8988T (cell line): ENCODE measurements around the gene CCDC182.

ENCODE experiments used
- DNase-seq: peaks from one replicate; pipeline ENCODE4 v3.0.0; 2011

The CCDC182 gene

DNA sequence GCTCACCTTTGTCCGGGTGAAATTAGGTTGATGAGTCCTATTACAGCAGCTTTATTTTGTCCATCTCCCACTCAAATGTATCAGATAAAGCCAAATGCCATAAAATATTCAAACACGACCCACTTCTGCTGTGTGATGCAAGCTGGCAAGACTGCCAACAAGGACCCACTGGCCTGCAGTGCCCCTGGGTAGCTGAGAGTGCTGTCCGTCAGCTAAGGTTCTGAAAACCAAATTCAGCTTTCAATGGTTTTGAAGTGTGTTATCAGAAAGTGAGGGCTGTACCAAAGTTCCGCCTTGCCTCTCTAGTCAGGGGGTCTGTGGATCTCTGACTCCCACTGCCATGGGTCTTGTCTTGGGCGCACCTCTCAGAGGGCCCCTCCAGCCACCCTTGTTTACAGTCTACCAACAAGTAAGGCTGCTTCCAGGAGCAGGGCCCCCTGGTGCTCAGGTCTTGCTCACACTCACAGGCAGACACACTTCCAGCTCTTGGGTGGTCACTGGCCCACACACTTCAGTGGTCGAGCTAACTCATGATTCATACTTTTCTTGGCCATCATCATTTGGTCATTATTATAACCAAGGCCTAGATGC, 10.5 kb upstream of the CCDC182 start:
- no peak for DNase-seq

DNA sequence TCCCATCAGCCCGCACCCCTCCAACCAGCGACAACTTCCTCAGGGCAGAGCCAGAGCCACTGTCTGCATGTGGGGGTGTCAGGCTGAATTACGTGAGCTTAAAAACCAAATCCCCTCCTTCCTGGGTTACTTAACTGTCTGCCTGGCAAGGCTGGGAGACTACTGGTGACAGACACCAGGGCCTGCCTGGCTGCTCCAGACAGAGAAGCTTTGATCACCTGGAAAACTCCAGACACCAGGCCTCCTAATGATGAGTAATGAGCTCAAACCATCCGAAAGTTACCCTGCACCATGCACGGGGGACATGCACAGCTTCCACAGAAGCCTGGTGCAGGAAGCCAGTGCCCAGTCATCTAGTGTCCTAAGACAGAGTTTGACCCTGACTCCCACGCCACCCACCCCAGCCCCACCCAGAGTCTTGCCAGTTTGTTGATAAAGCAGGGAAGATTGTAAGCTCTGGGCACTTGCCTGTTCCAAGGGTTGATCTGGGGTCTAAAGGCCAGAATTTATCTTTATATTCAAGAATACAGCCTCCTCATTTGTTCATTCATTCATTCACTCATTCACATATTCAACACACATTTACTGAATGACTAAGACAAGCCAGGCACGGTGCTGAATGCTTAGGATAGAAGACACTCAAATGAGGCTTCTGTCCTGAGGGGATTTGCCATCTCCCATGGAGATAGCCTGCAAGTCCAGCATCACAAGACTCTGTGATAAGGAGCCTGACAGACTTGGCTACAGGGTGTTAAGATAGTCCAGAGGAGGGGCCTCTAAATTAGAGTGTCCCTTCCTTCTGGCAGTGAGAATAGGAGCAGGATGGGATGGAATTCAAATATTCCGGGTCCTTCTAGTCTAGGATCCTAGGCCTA, 7.2 kb upstream of the CCDC182 start:
- DNase-seq = no peak

DNA sequence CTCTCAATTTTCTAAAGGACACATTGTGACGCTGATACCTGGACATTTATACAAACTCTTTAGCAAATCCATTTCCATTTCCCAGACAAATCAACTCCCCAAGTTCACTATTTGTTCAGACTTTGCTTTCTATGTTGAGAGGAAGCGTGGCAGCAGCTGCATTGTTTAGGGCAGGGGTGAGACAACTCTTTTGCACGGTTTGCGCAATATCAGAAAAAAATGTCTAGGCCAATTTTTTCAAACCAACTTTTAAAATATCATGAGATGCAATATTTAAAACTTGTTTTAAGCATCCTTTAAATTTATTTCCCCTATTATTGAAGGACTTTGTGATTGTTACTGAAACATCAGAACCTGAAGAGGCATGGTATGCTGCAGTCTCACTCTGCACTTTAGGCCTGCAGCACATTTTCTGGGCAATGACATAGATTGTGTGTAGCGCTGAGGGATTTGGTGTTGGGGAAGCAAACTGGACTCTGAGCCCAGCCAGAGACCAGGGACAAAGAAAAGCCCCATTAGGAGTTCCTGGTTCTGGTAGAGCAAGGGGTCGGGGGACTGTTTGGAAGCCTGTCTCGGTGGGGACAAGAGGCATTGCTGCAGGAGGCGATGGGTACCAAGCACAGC, 6.4 kb upstream of the CCDC182 start:
- DNase-seq = no peak

DNA sequence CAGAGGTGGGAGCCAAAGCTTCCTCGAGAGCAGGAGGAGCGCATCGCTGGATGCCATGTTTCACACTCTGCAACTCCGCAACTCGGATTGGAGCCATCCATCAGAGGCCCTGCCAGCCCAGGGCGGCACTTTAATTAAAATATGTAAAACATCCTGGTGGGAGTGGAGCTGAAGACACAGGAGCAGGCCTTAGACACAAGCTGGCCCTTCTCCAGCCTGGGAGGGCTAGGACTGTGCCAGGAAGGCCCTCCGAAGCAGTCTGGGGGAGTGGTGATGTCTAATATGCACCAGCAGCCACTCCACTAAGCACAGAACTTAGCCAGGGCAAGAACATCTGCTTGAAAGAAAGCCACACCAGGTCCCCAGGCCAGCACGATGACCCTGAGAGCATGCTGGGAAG, 5.8 kb upstream of the CCDC182 start:
- DNase-seq = no peak

DNA sequence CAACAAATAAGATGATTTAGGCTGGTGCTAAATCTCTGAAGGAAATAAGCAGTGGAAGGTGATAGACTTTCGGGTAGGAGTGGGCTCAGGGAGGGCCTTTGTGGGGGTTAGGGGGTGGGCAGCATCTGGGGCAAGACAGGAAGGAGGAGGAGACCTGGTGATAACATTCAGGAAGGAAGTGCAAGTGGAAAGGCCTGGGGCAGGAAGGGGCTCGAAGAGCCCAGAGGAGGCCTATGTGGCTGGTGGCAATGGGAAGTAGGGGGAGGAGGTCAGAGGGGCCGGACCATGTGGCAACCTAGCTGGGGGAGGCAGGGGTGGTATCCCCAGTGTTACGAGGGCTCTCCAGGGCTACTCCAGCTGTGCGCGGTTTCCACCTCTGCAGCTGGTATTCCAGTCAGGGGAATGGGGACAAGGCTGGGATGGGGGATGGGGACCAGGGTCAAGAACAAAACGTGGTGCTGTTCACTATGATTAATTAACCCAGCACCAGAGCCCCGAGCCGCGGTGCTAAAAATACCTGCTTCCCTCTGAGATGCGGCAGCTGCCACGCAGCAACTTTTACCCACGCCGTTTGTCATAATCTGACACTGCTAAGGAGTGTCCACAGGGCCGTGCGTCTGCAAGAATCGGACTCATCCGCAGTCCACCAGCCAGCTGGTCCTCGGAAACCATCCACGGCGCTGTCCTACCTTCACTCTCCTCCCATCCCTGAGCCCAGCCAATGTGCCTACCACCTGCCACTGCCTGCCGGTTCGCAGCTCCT, 5.2 kb upstream of the CCDC182 start:
- DNase-seq = no peak

DNA sequence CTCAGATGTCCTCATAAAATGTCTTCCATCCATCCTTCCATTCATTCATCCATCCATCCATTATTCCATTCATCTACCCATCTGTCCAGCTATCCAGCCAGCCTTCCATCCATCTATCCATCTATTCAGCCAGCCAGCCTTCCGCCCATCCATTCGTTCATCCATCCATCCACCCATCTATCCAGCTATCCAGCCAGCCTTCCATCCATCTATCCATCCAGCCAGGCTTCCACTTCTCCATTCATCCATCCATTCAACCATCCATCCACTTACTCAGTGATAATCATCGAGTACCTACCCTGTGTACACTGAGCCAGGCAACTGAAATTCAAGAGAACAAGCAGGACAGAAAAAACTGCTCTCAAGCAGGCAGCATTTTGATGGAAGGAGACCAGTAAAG, 4.6 kb upstream of the CCDC182 start:
- no peak for DNase-seq

DNA sequence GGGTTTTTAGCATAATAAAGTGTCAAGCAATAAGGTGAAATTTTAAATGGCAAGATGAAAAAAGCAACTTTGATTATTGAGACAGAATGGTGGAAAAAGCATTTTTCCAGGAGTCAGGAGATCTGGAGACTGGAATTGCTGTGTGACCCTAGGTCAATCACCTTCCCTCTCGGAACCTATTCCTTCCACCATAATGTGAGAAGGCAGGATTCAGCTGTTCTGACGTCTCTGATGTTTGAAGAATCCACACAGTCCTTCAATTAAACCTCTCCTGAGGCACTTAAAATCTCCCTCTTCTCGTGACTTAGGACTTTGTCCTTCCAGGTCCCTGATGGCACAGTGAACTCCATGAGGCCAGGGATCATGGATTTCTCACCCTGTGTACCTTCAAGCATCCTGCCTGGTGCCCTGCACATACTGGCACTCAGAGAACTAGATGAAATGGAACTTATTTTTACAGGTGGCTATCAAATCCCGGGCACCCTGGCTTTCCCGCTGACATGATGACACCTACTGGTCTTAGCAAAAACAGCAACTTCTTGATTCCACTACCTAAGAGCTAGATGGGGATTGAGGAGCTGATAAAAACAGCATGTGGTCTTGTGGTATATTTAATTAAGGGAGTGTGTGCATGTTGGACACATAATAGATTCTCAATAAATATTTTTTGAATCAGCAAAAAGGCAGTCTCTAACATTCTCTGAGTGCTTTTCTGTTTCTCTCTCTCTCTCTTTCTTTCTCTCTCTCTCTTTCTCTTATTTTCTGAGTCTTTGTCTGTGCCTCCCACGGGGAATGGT, 2.3 kb upstream of the CCDC182 start:
- DNase-seq = peak; percentile 32

DNA sequence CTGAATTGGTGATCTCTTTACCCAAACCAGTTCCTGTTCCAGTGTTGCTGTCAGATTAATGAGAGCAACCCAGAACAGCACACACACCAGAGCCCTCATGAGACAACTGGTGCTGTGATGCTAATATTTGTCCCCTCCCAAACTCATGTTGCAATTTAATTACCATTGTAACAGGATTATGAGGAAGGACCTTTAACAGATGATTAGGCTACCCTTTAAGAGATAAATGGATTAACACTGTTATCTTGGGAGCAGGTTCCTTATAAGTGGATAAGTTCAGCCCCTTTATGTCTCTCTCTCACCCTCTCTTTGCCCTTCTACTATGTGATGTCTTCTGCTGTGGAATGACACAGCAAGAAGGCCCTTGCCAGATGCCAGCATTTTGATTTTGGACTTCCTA, 1.1 kb upstream of the CCDC182 start:
- no peak for DNase-seq

DNA sequence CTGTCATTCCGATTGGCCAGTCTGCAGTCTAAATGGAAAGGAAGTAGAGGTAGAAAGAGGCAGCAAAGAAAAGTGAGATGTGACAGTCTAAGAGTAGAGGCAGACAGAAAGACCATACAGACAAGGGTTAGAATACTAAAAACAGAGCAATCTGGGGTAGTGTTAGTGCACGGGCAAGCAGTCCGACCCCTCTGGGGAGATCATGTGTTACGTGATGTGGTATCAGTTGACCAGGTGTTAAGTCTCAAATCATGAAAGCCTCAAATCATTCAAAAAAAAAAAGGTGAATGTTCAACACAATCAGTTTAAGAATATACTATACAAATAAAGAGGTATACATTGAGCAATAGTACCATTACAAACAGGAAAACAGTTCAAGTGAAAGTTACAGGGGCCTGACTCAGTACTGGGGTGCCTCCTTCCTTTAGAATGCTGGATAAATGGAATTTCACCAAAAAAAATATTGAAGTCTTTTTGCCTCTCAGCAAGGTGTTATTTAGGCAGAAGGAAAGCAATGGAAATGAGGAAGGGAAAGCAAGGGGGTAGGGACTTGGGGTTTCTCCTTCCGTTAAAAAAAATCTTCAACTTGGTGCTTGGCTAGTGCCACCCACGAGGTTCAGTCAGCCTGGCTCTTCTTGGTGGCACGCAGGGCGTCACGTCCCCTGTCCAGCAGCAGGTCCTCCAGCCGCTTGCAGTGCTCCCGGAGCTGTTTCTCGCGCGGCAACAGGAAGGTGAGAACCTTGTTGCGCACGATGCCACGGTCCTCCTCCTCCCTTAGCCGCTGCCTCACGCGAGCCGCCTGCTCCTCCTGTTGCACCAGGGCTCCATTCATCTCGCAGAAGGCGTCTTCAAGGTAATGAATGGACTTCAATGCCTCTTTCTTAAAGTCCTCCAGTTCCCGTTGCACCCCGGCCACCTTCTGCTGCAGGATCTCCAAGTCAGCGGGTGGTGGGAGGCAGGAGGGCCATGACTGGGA, 616 bp downstream of the CCDC182 start:
- DNase-seq = no peak

DNA sequence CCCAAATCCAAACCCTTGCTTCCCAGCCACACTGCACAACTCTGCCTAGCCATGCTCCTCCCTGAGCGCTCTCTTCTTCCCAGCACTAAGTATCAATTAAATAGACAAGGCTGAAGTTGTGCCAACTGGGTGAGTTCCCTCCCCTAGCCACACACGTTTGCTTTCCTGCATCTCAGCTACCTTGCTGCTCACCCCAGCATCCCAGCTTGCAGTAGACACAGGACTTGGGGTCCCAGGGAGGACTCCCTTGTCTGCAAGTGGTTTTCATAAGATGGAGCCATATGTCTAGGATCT, 4.9 kb downstream of the CCDC182 start:
- no peak for DNase-seq

DNA sequence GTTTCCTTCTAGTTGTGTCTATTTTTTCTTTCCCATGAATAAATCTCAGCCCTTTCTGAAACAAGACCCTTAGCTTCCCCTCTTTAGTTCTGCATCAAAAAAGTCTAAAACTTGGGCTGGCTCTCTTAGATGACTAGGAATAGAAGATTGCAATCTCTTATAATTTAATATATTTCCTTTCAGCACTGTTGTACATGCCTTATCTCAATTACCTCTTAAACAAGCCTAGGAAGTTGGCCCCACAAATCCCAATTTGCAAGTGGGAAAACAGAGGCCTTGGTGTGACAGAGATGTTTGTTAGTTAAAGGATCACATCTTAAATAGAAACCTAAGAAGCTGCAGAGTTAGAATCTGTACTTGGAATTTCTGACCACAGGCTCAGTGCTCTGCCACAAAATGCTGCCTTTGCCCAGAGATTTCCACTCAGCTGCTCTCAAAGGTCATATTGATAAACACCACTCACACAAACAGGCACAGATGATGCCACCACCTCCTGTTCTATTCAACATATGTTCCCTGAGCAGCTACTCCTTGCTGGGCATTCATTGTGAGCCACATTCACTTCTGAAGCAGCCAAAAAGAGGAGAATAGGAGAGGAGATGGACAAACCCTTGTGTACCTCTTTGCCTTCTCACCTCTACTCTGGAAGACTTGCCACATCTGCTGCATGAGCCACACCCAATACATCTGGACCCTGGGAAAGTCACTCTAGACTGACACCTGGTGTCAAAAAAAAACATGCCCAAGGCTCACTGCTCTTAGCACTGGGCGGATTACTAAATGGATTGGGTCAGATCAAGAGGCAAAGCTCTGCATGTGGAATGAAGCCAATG, 5.5 kb downstream of the CCDC182 start:
- no peak for DNase-seq

DNA sequence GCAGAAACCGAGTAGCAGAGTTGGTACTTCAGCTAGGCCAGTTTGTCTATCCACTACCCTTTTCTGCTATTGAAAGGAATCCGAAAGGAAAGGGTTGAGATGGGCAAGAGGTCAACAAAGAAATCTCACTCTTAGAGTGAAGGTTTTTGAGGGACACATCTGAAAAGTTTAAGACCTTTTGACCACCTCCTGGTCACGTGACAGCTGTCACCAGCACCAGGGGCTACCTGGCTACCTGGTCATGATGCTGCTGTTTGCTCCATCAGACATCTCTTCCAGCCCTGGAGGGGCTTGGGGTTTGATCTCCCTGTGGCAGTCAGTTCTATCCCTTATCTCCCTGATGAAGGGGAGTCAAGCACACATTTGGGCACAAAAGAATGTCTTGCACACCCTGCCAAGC, 7.6 kb downstream of the CCDC182 start:
- no peak for DNase-seq

DNA sequence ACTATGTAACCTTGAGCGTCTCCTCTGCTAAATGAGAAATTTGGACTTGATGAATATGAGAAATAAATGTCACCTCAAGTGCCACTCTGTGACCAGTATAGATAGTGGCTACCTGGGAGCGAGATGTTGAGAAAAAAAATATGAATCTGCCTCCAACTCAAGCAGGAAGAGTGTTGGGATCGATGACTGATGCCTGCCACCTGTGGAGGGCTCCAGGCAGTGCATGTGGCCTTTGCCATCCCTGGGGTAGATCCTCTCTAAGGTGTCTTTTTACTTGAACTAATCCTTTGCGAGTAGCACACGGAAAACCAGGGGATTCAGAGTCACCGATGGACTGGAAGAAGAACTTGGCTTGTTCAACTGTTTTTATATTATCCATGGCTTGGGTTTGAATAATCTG, 9.4 kb downstream of the CCDC182 start:
- peak; percentile 34 for DNase-seq

DNA sequence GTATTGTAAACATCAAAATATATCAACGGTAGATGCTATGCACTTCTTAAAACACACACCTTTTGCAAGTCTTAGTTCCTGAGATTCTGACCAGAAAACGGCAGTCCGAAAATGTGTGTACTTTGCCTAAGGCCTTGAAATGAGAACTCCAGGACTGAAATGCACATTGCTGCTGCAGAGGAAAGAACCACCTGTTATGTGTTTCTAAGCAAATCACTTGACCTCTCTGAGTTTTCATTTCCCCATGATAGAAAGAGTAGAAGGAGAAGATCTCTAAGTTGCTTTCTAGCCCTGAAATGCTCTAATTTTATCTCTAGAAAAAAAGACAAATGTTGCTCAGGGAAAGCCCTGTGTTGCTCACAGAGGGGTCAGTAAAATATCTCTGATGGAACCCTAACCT, 9.9 kb downstream of the CCDC182 start:
- DNase-seq = no peak

DNA sequence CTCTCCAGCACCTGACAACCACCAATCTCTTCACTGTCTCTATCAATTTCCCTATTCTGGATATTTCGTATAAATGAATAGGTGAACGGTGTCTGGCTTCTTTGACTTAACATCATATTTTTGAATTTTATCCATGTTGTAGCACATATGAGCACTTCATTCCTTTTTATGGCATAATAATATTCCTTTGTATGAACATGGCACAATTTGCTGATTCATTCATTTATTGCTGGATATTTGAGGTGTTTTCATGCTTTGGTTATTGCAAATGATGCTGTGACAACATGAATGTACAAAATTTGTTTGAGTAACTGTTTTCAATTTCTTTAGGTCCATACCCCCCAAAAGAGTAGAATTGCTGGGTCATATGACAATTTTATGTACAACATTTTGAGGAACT, 12.0 kb downstream of the CCDC182 start:
- DNase-seq = no peak

DNA sequence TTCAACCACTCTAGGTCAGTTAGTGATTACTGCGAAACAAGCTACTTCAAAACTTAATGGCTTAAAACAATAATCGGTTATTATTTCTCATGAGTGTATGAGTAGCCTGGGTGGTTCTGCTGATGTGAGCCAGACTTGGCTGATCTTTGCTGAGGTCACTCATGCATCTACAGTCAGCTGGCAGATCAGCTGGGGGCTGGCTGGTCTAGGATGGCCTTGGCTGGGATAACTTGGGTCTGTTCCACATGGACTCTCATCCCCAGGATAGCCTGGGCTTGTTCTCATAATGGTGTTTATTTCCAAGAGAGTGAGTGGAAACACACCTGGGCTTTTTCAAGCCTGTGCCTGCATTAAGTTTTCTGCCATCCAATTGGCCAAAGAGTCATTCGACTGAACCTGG, 13.0 kb downstream of the CCDC182 start:
- DNase-seq = no peak

DNA sequence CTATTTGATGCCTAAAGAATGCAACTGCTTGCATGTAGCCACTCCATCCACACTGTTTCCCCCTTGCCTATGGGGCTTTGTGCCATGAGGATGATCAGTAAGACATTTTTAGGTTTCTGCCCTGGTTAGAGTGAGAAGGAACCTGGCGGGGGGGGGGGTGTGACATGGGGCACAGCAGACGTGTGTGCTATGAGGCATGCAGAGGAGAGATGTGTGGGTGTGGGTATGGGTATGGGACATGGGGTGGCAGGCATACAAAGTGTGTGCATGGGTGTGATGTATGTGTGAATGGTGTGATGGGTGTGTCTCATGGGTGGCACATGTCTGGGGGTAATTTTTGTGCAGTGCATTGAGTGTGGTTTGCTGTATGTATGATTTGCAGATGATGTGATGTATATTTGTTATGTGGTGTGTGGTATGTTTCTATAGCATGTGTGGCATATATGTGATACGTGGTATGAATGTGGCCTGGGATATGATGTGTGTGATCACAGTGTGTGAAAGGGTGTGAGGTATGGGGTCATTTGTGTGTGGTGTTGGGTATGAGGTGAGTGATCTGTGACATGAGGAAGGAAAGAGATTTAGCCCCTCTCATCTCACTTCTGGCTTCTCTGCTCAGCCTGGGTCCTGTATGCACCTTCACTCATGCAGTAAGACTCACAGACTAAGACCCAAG, 14.9 kb downstream of the CCDC182 start:
- no peak for DNase-seq

DNA sequence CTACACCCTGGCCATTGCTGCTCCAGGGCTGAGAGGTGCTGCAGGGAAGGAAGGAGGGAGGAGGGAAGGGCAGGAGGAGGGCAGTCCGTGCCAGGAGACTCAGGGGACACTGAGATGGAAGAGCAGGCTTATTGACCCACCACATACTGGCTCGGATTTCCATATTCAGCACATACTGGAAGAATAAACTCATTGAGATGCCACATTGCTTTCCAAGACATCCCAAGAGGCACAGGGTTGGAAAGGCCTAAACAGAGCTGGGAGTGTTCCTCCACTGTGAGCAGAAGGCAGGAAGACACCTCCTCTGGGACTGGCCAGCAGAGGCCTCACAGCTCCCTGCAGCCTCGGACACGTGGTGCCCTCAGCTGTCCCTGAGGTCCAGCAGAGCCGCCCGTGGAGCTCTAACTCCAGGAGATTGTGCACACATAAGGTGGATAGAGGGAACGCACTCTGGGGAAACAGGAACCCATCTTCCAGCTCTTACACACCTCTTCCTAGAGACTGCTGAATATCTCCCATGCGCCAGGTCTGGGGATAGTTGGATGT, 17.4 kb downstream of the CCDC182 start:
- DNase-seq = no peak

DNA sequence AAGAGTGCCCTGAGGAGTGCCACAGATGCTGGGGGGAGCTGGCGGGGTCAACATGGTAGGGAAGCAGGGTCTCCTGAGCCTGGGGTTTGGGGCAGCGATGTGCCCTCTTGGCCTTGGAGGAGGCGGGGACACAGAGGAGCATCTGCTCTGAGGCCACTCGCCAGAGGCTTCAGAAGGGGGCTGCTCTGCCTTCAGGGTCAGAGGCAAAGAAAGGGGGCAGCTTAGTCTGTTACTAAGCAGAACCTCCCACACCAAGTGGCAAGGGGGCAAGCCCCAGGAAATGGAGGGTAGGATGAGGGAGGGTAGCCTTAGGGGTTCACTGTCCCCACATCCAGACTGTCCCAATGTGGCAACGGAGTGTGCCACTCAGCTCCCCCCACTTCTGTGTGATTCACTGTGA, 18.3 kb downstream of the CCDC182 start:
- no peak for DNase-seq
